WTC11 (cell line): ENCODE measurements around the gene PPARD. TPM values are rescaled to one million over a fixed set of nuclear protein-coding genes. Genes with fewer than 3 reads are reported as not detected.

ENCODE experiments used
- ATAC-seq: fragments of 200-7000 bp; cut with Tn5 transposase; 2 replicates; pipeline ENCODE4 v1.10.0; 2021; ENCODE audit warnings: mild to moderate bottlenecking, moderate library complexity
- CTCF ChIA-PET: fragments of 300-600 bp; sonication (Branson Sonifier 250); formaldehyde crosslinking; loops from one replicate; lab custom pipeline; 2021; ENCODE audit warnings: antibody characterized with exemption; lab: Charles Lee
- POLR2A ChIA-PET: fragments of 350-600 bp; sonication (Branson Sonifier 250); formaldehyde crosslinking; loops from one replicate; lab custom pipeline; 2021; ENCODE audit warnings: antibody characterized with exemption; lab: Charles Lee
- DNase-seq: peaks from one replicate; pipeline ENCODE4 v3.0.0; 2021; ENCODE audit warnings: low spot score
- H3K27ac Mint-ChIP-seq: 2 replicates; pipeline ENCODE4 v1.8.0; 2021; ENCODE audit warnings: mixed read lengths
- H3K27me3 Mint-ChIP-seq: 2 replicates; pipeline ENCODE4 v1.8.0; 2021; ENCODE audit warnings: low read depth, mild to moderate bottlenecking, moderate library complexity, mixed read lengths
- H3K36me3 Mint-ChIP-seq: 2 replicates; pipeline ENCODE4 v1.8.0; 2021; ENCODE audit warnings: mixed read lengths
- H3K4me1 Mint-ChIP-seq: 2 replicates; pipeline ENCODE4 v1.8.0; 2022; ENCODE audit warnings: mixed read lengths
- H3K4me3 Mint-ChIP-seq: 2 replicates; pipeline ENCODE4 v1.8.0; 2021; ENCODE audit warnings: mild to moderate bottlenecking, moderate library complexity, mixed read lengths
- H3K9me3 Mint-ChIP-seq: 2 replicates; pipeline ENCODE4 v1.8.0; 2021; ENCODE audit warnings: mixed read lengths
- ATF1 ChIP-seq: sonication (generic); formaldehyde crosslinking; IDR thresholded peaks from 2 replicates; pipeline ENCODE4 v1.8.1; 2023; ENCODE audit warnings: mild to moderate bottlenecking, moderate library complexity, missing genetic modification reagents
- CREM ChIP-seq: sonication (generic); formaldehyde crosslinking; IDR thresholded peaks from 2 replicates; pipeline ENCODE4 v1.8.1; 2022; ENCODE audit warnings: mild to moderate bottlenecking, missing genetic modification reagents, moderate library complexity
- JAZF1 ChIP-seq: fragments of 250-450 bp; sonication (Bioruptor Pico); IDR thresholded peaks from 2 replicates; pipeline ENCODE4 v1.9.0; 2021; ENCODE audit warnings: moderate library complexity, mild to moderate bottlenecking, inconsistent platforms
- MXD4 ChIP-seq: fragments of 250-450 bp; sonication (Bioruptor Pico); IDR thresholded peaks from 2 replicates; pipeline ENCODE4 v1.8.0; 2021; ENCODE audit warnings: mild to moderate bottlenecking, moderate library complexity, borderline replicate concordance
- NFATC4 ChIP-seq: fragments of 250-450 bp; sonication (Bioruptor Pico); IDR thresholded peaks from 2 replicates; pipeline ENCODE4 v1.9.0; 2021; ENCODE audit warnings: mild to moderate bottlenecking
- SMAD3 ChIP-seq: sonication (generic); formaldehyde crosslinking; IDR thresholded peaks from 2 replicates; pipeline ENCODE4 v1.8.0; 2022; ENCODE audit warnings: missing genetic modification reagents, mild to moderate bottlenecking, borderline replicate concordance
- SP1 ChIP-seq: sonication (generic); formaldehyde crosslinking; conservative IDR thresholded peaks from 2 replicates; pipeline ENCODE4 v1.8.1; 2022; ENCODE audit warnings: missing genetic modification reagents
- ZNF396 ChIP-seq: fragments of 250-450 bp; sonication (Bioruptor Pico); IDR thresholded peaks from 2 replicates; pipeline ENCODE4 v1.8.0; 2021; ENCODE audit warnings: mild to moderate bottlenecking, moderate library complexity, borderline replicate concordance
- total RNA-seq: library from RNA; stranded (reverse); gene quantifications from 3 replicates; pipeline ENCODE4 v1.2.3, GENCODE V29; 2021
- TF ChIP-seq, protein P1 (sequence below): fragments of 250-450 bp; sonication (Bioruptor Pico); conservative IDR thresholded peaks from 2 replicates; pipeline ENCODE4 v1.9.0; 2021; ENCODE audit warnings: mild to moderate bottlenecking
- TF ChIP-seq, protein P2 (sequence below): sonication (generic); formaldehyde crosslinking; IDR thresholded peaks from 2 replicates; pipeline ENCODE4 v1.8.1; 2023; ENCODE audit warnings: mild to moderate bottlenecking, moderate library complexity, missing genetic modification reagents
- TF ChIP-seq, protein P3 (sequence below): sonication (generic); formaldehyde crosslinking; IDR thresholded peaks from 2 replicates; pipeline ENCODE4 v1.8.0; 2023; ENCODE audit warnings: missing genetic modification reagents, mild to moderate bottlenecking, borderline replicate concordance
- TF ChIP-seq, protein P4 (sequence below): sonication (generic); formaldehyde crosslinking; IDR thresholded peaks from 2 replicates; pipeline ENCODE4 v1.8.1; 2022; ENCODE audit warnings: missing genetic modification reagents, borderline replicate concordance
- TF ChIP-seq, protein P5 (sequence below): sonication (generic); formaldehyde crosslinking; IDR thresholded peaks from 2 replicates; pipeline ENCODE4 v1.8.0; 2022; ENCODE audit warnings: mild to moderate bottlenecking, missing genetic modification reagents
- TF ChIP-seq, protein P6 (sequence below): sonication (generic); formaldehyde crosslinking; IDR thresholded peaks from 2 replicates; pipeline ENCODE4 v1.8.1; 2022; ENCODE audit warnings: low read depth, mild to moderate bottlenecking, moderate library complexity, missing genetic modification reagents, borderline replicate concordance

The PPARD gene
- total RNA-seq, 1 experiment from 2014 or later: 14.7 TPM

DNA sequence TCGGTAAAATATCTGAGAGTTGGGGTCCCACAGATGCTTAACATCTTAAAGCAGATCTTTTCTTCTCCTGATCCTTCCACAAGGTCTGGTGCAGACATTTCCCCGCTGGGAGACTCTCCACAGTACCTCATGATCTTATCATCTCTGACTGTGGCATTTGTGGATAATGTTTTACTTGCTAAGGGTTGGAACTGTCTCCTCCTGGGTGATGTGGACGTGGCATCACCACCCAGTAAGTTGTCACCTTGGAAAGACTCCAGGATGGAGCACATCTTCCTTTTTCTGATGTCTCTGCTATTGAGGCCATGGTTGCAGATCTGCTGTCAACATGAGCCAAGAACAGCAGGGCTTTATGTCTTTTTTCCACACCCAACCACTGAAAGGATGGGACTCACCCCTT, 67.8 kb downstream of the PPARD start (continued):
- TF ChIP-seq, protein P1, sequence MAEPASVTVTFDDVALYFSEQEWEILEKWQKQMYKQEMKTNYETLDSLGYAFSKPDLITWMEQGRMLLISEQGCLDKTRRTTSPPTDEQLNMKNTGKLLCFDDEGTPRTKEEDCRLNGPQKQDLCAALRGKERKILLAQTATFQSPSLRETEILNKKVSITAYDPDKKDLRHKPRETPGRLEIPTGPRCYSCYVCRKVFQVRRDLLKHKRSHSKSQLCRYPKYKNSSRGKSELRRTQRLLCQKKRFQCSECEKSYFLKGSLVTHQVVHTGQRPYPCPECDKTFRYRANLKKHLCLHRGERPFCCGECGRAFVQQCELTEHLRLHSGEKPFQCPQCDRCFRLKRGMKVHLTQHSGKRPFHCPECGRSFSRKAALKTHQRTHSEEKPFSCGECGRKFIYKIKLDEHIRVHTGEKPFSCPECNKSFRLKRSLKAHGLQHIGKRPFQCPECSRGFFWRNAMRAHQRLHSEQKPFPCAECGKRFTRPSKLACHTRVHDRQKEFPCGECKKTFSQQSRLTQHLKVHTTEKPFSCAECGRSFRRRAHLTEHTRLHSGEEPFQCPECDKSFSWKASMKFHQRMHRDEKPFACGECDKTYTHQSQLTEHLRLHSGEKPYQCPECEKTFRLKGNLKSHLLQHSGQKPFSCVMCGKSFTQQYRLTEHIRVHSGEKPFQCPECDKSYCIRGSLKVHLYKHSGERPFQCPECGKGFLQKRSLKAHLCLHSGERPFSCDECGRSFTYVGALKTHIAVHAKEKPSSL (CRISPR knock-in tag): no peak
- TF ChIP-seq, protein P2, sequence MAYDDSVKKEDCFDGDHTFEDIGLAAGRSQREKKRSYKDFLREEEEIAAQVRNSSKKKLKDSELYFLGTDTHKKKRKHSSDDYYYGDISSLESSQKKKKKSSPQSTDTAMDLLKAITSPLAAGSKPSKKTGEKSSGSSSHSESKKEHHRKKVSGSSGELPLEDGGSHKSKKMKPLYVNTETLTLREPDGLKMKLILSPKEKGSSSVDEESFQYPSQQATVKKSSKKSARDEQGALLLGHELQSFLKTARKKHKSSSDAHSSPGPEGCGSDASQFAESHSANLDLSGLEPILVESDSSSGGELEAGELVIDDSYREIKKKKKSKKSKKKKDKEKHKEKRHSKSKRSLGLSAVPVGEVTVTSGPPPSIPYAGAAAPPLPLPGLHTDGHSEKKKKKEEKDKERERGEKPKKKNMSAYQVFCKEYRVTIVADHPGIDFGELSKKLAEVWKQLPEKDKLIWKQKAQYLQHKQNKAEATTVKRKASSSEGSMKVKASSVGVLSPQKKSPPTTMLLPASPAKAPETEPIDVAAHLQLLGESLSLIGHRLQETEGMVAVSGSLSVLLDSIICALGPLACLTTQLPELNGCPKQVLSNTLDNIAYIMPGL (CRISPR knock-in tag): no peak
- TF ChIP-seq, protein P3, sequence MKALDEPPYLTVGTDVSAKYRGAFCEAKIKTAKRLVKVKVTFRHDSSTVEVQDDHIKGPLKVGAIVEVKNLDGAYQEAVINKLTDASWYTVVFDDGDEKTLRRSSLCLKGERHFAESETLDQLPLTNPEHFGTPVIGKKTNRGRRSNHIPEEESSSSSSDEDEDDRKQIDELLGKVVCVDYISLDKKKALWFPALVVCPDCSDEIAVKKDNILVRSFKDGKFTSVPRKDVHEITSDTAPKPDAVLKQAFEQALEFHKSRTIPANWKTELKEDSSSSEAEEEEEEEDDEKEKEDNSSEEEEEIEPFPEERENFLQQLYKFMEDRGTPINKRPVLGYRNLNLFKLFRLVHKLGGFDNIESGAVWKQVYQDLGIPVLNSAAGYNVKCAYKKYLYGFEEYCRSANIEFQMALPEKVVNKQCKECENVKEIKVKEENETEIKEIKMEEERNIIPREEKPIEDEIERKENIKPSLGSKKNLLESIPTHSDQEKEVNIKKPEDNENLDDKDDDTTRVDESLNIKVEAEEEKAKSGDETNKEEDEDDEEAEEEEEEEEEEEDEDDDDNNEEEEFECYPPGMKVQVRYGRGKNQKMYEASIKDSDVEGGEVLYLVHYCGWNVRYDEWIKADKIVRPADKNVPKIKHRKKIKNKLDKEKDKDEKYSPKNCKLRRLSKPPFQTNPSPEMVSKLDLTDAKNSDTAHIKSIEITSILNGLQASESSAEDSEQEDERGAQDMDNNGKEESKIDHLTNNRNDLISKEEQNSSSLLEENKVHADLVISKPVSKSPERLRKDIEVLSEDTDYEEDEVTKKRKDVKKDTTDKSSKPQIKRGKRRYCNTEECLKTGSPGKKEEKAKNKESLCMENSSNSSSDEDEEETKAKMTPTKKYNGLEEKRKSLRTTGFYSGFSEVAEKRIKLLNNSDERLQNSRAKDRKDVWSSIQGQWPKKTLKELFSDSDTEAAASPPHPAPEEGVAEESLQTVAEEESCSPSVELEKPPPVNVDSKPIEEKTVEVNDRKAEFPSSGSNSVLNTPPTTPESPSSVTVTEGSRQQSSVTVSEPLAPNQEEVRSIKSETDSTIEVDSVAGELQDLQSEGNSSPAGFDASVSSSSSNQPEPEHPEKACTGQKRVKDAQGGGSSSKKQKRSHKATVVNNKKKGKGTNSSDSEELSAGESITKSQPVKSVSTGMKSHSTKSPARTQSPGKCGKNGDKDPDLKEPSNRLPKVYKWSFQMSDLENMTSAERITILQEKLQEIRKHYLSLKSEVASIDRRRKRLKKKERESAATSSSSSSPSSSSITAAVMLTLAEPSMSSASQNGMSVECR: no peak
- no peak for TF ChIP-seq JAZF1 (CRISPR knock-in tag)
- TF ChIP-seq, protein P4, sequence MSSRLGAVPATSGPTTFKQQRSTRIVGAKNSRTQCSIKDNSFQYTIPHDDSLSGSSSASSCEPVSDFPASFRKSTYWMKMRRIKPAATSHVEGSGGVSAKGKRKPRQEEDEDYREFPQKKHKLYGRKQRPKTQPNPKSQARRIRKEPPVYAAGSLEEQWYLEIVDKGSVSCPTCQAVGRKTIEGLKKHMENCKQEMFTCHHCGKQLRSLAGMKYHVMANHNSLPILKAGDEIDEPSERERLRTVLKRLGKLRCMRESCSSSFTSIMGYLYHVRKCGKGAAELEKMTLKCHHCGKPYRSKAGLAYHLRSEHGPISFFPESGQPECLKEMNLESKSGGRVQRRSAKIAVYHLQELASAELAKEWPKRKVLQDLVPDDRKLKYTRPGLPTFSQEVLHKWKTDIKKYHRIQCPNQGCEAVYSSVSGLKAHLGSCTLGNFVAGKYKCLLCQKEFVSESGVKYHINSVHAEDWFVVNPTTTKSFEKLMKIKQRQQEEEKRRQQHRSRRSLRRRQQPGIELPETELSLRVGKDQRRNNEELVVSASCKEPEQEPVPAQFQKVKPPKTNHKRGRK (CRISPR knock-in tag): no peak

DNA sequence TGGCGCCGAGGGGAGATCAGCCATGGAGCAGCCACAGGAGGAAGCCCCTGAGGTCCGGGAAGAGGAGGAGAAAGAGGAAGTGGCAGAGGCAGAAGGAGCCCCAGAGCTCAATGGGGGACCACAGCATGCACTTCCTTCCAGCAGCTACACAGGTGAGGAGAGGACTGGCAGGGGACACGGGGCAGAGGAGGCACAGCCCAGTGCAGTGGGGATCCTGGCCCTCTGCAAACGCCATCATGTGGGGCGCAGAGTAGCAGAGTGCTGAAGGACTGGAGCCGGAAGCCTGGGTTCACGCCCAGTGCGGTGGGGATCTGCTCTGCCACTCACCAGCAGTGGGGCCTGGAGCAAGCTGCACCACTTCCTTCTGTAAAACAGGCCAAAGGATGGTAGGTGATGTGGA, 68.7 kb downstream of the PPARD start:
- ChIA-PET CTCF (interaction anchor here (0.7 to 2.8 kb wide), 3 partner anchors 9 to 70 kb away, joined by 3 to 10 read pairs (median 3); partner anchors contain the start of gene PPARD), POLR2A (no interaction called here)
- Mint-ChIP-seq H3K4me1 (peaks cover 11% of the 10 kb centered on the region), H3K9me3 (no peaks in the 10 kb centered on the region), H3K27ac (peak overlapping the region; percentile 35; the same call in 1 of the 2 replicates), H3K27me3 (no peaks in the 10 kb centered on the region; the same call in 1 of the 2 replicates), H3K36me3 (no peaks in the 10 kb centered on the region), H3K4me3 (no peak overlapping the region)
- no peak for TF ChIP-seq SP1 (CRISPR knock-in tag)
- TF ChIP-seq, protein P5, sequence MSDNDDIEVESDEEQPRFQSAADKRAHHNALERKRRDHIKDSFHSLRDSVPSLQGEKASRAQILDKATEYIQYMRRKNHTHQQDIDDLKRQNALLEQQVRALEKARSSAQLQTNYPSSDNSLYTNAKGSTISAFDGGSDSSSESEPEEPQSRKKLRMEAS (CRISPR knock-in tag): no peak
- TF ChIP-seq, protein P6, sequence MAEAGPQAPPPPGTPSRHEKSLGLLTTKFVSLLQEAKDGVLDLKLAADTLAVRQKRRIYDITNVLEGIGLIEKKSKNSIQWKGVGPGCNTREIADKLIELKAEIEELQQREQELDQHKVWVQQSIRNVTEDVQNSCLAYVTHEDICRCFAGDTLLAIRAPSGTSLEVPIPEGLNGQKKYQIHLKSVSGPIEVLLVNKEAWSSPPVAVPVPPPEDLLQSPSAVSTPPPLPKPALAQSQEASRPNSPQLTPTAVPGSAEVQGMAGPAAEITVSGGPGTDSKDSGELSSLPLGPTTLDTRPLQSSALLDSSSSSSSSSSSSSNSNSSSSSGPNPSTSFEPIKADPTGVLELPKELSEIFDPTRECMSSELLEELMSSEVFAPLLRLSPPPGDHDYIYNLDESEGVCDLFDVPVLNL (CRISPR knock-in tag): no peak
- TF ChIP-seq CREM (CRISPR knock-in tag): no peak
- TF ChIP-seq NFATC4: no peak
- no peak for TF ChIP-seq ZNF396 (CRISPR knock-in tag)
- no peak for TF ChIP-seq ATF1 (CRISPR knock-in tag)
- TF ChIP-seq MXD4 (CRISPR knock-in tag): no peak
- no peak for TF ChIP-seq SMAD3 (CRISPR knock-in tag)
- DNase-seq (no peak), ATAC-seq (no peak)
